Fibroblast of lung (primary cell): ENCODE results near the gene PF4V1. TPM values are rescaled to one million over a fixed set of nuclear protein-coding genes. Genes with fewer than 3 reads are reported as not detected.

Source experiments
- DNase-seq, 2 donors: peaks; one replicate each; pipeline versions ENCODE4 v3.0.0 to v3.0.0-alpha.2; 2010; ENCODE audit warnings: low read depth in 2 of 2
- H2AFZ ChIP-seq: 2 replicates; pipeline ENCODE4 v1.5.1; 2012; ENCODE audit warnings: low read length, control low read depth, inconsistent platforms
- H3K27ac ChIP-seq: 2 replicates; pipeline ENCODE4 v1.5.1; 2011; ENCODE audit warnings: low read length, control low read depth; ENCODE audit not compliant: insufficient read depth
- H3K27me3 ChIP-seq: 2 replicates; pipeline ENCODE4 v1.5.1; 2011; ENCODE audit warnings: mild to moderate bottlenecking, low read length; ENCODE audit not compliant: control insufficient read depth, insufficient read depth
- H3K36me3 ChIP-seq: 2 replicates; pipeline ENCODE4 v1.5.1; 2011; ENCODE audit warnings: low read length; ENCODE audit not compliant: control insufficient read depth, insufficient read depth
- H3K4me1 ChIP-seq: 2 replicates; pipeline ENCODE4 v1.5.1; 2011; ENCODE audit warnings: low read length; ENCODE audit not compliant: control insufficient read depth, insufficient read depth; ENCODE audit errors: extremely low read depth
- H3K4me2 ChIP-seq: 2 replicates; pipeline ENCODE4 v1.5.1; 2011; ENCODE audit warnings: low read length, control low read depth; ENCODE audit not compliant: insufficient read depth; ENCODE audit errors: extremely low read depth
- H3K4me3 ChIP-seq, 4 experiments: fragments of 200-600 bp in 1 of 4; sonication (generic) in 1 of 4; replicated peaks in 1 of 4; 2 replicates each; pipeline ENCODE4 v1.5.1; 2011 to 2016; ENCODE audit warnings: low read length in 4 of 4, low read depth in 3 of 4, mild to moderate bottlenecking in 3 of 4, control low read depth in 2 of 4, inconsistent platforms in 1 of 4, mixed read lengths in 1 of 4; ENCODE audit not compliant: insufficient read depth in 1 of 4; ENCODE audit errors: control extremely low read depth in 1 of 4
- H3K79me2 ChIP-seq: 2 replicates; pipeline ENCODE4 v1.5.1; 2012; ENCODE audit warnings: mild to moderate bottlenecking, low read length, inconsistent platforms; ENCODE audit not compliant: control insufficient read depth, insufficient read depth
- H3K9ac ChIP-seq: 2 replicates; pipeline ENCODE4 v1.5.1; 2011; ENCODE audit warnings: mild to moderate bottlenecking, low read length, control low read depth; ENCODE audit not compliant: insufficient read depth
- H3K9me3 ChIP-seq: 2 replicates; pipeline ENCODE4 v1.5.1; 2012; ENCODE audit warnings: low read depth, low read length; ENCODE audit not compliant: control insufficient read depth, insufficient read depth
- H4K20me1 ChIP-seq: 2 replicates; pipeline ENCODE4 v1.5.1; 2011; ENCODE audit warnings: low read length; ENCODE audit not compliant: control insufficient read depth, insufficient read depth; ENCODE audit errors: extremely low read depth
- EZH2 ChIP-seq: IDR thresholded peaks from 2 replicates; pipeline ENCODE4 v1.5.1; 2012; ENCODE audit warnings: low read length, control low read depth, mild to moderate bottlenecking; ENCODE audit errors: missing control alignments
- polyA plus RNA-seq, 2 donors: library from polyadenylated mRNA; depleted of rRNA in 1 of 2; stranded (reverse) in 1 of 2; unstranded in 1 of 2; fragments of >200 nt; gene quantifications; 2 replicates each; pipeline ENCODE4 v1.2.1, GENCODE V29; 2011 to 2012; ENCODE audit warnings: missing spikeins in 1 of 2
- total RNA-seq: library from RNA; depleted of rRNA; stranded (reverse); fragments of >200 nt; gene quantifications from 2 replicates; pipeline ENCODE4 v1.2.1, GENCODE V29; 2014
- TF ChIP-seq, protein P1 (sequence below), 2 donors: IDR thresholded peaks in 1 of 2; conservative IDR thresholded peaks in 1 of 2; 1 replicate in 1 of 2; 2 replicates in 1 of 2; pipeline ENCODE4 v1.5.1; 2011 to 2012; ENCODE audit warnings: low read length in 2 of 2, control low read depth in 1 of 2, inconsistent platforms in 1 of 2, low read depth in 1 of 2, mild to moderate bottlenecking in 1 of 2

The PF4V1 gene
- total and polyA plus RNA-seq, 2 donors (not counting 1 experiment from before 2014, with no cell fraction given), result not detected

DNA sequence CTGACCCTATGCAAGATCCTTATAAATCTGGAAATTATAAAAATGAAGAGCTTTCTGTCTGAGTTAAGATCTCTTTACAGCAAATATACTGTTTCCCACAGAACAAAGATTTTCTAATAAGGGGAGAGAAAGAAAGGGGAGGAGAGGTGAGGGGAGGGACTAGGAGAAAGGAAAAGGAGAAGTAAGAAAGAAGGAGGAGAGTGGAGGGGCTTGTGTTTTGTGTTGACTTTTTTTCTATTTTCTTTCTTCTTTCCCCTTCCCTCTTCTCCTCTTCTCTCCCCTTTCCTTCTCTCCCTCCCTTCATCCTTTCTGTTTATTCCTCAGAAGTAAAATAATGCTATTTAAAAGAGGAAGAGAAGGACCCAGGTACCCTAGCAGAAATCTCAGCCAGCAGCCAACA lies 10.4 kb upstream of the PF4V1 start:
- Histone ChIP-seq H3K9me3 (no peaks in the 10 kb centered on the region), H3K9ac (no peak overlapping the region), H2AFZ (no peak overlapping the region), H3K4me2 (no peak overlapping the region), H4K20me1 (no peaks in the 10 kb centered on the region), H3K27me3 (no peaks in the 10 kb centered on the region), H3K79me2 (no peaks in the 10 kb centered on the region), H3K4me3 (no peak overlapping the region), H3K27ac (no peak overlapping the region), H3K36me3 (no peaks in the 10 kb centered on the region), H3K4me1 (peaks cover 7% of the 10 kb centered on the region)
- no peak for DNase-seq
- TF ChIP-seq, protein P1, sequence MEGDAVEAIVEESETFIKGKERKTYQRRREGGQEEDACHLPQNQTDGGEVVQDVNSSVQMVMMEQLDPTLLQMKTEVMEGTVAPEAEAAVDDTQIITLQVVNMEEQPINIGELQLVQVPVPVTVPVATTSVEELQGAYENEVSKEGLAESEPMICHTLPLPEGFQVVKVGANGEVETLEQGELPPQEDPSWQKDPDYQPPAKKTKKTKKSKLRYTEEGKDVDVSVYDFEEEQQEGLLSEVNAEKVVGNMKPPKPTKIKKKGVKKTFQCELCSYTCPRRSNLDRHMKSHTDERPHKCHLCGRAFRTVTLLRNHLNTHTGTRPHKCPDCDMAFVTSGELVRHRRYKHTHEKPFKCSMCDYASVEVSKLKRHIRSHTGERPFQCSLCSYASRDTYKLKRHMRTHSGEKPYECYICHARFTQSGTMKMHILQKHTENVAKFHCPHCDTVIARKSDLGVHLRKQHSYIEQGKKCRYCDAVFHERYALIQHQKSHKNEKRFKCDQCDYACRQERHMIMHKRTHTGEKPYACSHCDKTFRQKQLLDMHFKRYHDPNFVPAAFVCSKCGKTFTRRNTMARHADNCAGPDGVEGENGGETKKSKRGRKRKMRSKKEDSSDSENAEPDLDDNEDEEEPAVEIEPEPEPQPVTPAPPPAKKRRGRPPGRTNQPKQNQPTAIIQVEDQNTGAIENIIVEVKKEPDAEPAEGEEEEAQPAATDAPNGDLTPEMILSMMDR (conservative IDR thresholded peaks at IDR 0.05 in 1 of 2, IDR thresholded peaks at IDR 0.05 in 1 of 2; ENCODE audit: low read depth in 1 of 2, low read length in 2 of 2), result no peak
- no peak for TF ChIP-seq EZH2

DNA sequence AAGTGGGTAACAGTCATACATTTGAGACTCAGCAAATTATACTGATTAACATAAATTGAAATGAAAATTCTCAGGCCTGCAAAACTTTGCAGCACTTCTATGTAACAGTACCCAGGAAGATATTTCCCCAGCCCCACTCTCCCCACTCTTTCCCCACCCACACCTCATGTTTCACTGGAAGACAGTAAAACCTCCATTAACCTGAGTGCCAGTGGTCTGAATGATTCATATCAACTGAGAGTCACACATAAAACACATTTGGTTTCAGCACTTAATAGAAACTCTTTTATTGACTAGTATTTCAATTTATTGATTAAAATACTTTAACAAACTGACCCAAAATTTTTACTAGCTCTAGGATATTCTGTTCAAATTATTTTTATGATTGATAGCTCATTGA lies 9.7 kb upstream of the PF4V1 start:
- H3K9ac ChIP-seq, result no peak overlapping the region
- no peak overlapping the region for H2AFZ ChIP-seq
- peaks cover 7% of the 10 kb centered on the region for H3K4me1 ChIP-seq
- H3K4me3 ChIP-seq, result no peak overlapping the region
- no peaks in the 10 kb centered on the region for H3K79me2 ChIP-seq
- no peak overlapping the region for H3K27ac ChIP-seq
- H3K36me3 ChIP-seq, result no peaks in the 10 kb centered on the region
- TF ChIP-seq EZH2, result no peak
- TF ChIP-seq, protein P1 (conservative IDR thresholded peaks at IDR 0.05 in 1 of 2, IDR thresholded peaks at IDR 0.05 in 1 of 2; ENCODE audit: low read depth in 1 of 2, low read length in 2 of 2), result no peak
- no peaks in the 10 kb centered on the region for H4K20me1 ChIP-seq
- no peaks in the 10 kb centered on the region for H3K27me3 ChIP-seq
- H3K4me2 ChIP-seq, result no peak overlapping the region
- H3K9me3 ChIP-seq, result no peaks in the 10 kb centered on the region
- DNase-seq, result peak in 1 of 2 donors; percentile 52

DNA sequence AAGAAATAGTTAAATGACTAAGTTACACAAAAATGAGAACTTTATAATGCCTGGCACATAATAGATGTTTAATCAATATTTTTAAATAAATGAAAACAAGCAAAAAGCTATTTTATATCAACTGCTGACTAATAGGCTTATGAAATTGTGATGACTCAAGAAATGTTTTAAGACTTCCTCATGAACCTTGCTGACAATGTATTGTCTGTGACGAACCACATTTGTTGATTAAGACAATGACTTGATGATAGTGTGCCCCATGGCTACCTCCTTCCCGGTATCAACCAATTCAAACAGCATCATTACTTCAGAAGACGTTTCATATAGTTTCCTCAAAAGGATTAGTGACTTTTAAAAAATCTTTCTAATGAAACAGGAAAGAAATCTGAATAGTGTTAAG lies 8.8 kb upstream of the PF4V1 start:
- H4K20me1 ChIP-seq, result no peaks in the 10 kb centered on the region
- H3K4me1 ChIP-seq, result peaks cover 7% of the 10 kb centered on the region
- no peaks in the 10 kb centered on the region for H3K27me3 ChIP-seq
- no peak overlapping the region for H3K4me3 ChIP-seq
- no peaks in the 10 kb centered on the region for H3K36me3 ChIP-seq
- no peak overlapping the region for H3K4me2 ChIP-seq
- DNase-seq, result peak; percentile 69 to 83
- no peaks in the 10 kb centered on the region for H3K79me2 ChIP-seq
- no peak overlapping the region for H2AFZ ChIP-seq
- H3K9me3 ChIP-seq, result no peaks in the 10 kb centered on the region
- no peak overlapping the region for H3K9ac ChIP-seq
- H3K27ac ChIP-seq, result no peak overlapping the region
- TF ChIP-seq, protein P1 (conservative IDR thresholded peaks at IDR 0.05 in 1 of 2, IDR thresholded peaks at IDR 0.05 in 1 of 2; ENCODE audit: low read depth in 1 of 2, low read length in 2 of 2), result no peak
- TF ChIP-seq EZH2, result no peak
